ENCODE results near the gene PRCC.
A peak's percentile ranks its signal among the peaks of the same experiment; 100 is the strongest.
"Not testable (repeated sequence)": the region's sequence is repeated elsewhere in the genome, so short reads cannot be mapped to it uniquely, and the experiment has no call there.

The PRCC gene

DNA sequence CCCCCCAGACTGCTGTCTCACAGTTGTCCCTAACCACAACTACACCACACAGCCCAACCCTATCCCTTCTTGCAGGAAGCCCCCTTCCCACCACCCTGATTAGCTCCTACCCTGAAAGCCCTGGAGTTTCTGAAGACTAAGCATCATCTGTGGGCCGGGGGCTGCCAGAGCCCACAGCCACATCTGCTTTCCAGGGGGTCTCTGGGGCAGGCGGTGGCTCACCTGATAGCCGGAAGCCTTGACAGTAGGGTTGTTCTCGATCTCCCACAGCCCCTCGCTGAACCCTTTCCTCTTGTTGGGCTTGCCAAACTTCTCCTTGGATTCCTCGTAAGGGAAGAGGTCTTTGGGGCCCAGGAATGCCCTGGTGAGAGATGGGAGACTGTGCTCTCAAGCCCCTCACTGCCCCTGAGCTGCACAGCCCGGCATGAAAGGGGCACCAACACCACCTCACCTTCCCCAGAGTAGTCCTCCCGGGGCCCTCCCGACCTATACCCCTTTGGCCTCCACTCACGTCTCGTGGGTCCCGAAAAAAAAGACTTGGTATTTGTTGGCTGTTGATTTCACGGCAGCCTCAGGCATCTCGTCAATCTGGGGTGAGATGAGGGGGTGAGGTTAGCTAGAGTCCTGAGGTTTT is 22.4 kb upstream of the PRCC start:
- DNase-seq = no peak

DNA sequence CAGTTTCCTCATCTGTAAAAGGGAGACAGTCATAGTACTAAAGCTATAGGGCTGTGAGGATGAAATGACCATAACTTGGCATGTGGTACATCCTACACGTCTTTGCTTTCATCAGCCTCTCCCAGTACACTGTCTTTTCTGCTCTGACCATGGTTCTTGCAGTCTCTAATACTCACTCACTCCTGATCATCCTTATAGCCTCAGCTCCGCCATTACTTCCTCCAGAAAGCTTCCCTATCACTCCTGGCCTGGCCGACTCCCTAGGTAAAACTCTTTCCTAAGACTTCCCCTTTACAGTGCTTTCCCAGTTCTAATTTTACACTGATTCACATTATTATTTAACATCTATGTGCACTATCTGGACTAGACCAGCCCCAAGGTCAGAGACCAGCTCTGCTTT is 21.5 kb upstream of the PRCC start:
- no peak for DNase-seq

DNA sequence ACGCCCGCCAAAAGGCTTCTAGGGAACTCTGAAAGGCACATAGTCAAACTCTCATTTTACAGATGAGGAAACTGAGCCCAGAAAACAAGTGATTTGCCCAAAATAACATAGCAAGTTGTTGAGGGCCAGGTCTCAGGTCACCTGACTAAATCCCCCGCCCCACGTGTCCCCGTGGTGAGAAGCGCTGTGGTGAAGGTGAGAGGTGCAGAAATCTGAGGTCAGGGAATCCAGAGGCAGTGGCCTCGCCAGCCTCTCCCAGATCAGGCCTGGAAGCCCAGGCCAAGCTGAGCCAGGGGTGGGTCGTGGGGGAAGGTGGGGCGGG is 21.0 kb upstream of the PRCC start:
- DNase-seq = no peak

DNA sequence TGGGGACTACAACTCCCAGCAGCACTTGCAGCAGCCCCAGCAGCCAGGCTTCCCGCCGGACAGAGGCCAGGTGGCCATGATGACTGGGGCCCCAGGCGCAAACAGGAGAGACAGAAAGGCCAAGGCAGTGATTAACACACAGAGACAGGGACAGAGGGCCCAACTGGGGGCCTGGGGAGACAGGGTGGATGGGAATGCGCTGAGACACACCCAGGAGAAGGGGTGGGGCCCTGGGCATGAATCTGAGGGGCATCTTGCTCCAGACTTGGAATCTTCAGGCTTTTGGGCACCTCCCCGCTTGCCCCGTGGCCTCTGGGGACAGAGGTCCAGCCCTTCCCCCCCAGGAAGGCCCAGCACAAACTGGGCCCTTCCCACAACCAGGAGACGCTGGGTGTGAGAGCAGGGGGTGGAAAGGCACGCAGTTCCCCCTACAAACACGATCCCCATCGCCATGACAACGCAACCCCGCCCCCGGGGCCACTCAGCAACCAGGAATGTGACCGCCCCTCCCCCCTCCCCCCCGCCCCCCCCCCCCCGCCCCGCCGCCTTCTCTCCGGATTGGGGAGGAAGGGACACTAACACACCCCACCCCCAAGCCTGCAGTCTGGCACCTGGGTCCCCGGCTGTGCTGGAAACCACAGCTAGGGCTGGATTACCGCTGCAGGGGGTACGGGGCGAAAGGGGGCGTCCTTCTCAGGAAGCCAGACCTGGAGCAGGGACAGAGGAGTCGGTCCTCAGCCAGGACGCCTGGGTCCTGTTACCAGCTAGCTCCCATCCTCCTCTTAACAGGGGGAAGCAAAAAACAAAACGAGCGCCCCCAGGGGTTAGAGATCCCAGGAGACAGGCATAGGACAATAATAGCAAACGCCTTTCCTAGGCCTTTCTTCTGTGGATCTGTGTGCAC is 20.4 kb upstream of the PRCC start:
- DNase-seq = peak; percentile 54

DNA sequence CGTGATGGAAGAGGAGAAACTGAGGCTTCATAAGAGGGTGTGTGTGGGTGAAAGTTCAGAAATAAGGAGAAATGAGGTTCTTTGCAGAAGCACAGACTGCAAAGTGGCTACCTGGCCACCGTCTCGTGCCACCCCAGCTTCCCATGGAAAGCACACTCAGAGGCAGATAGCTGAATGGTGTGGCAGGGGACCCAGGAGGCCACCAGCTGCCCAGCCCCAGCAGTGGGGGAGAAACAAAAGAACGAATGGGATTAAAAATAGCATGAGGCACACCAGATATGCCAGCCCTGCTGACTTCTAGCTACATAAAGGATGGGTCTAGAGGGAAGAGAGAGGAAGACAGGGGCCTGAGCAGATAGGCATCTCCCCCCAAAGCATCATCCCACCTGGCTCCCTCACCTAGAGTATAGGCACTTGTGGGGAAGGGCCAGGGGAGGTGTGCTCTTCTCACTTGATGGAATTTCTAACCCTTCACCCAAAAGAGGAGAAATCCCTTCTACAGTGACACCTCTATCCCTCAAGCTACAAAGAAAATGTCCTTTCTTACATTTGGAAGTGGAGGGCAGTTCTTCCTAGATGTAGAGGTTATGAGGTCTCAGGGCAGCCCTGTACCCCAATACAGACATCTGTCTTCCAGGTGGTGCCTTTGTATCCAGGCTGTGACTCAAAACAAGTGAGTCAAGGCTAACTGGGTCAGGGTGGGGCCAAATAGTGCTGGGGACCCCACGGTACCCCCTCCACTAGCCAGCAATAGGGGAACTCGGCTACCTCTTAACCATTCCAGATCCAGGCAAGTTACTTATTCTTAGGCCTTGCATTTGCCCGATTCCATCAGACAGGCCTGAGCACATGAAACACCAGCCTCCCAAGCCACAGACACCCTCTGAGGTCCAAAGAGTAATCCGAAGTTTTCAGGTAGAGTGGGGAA is 19.3 kb upstream of the PRCC start:
- DNase-seq = no peak

DNA sequence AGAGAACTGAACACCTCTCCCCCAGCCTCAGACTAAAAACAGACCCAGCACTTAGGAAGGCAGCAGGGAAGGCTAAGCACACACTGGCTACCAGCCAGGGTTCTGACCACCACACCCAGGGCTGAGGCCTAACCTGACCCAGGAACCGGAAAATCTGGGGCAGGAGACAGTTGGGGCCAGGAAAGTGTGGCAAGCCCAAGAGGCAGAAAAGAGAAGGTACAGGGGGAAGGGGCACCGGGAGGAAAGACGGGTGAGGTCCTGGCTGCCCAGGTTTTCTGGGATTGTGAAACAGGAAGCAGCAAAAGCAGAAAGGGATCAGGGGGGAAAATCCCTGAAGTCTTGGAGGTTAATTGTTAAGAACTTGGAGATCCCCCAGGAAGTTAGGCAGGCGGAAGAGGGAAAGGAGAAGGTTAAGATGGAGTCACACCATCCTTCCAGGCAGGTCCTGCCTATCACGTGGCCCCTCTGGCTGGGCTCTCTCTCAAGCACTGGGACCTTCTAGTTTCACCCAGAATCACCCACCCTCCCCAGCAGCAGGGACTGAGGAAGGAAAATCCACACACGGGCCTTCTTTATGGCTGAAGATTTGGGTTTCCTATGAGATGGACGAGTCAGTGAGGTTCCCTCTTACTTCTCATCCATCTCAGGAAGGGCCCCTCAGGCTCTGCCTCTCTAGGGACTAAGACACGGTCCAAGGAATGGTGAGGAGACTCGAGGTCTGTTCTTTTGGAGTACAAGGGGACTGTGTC is 18.5 kb upstream of the PRCC start:
- DNase-seq = no peak

DNA sequence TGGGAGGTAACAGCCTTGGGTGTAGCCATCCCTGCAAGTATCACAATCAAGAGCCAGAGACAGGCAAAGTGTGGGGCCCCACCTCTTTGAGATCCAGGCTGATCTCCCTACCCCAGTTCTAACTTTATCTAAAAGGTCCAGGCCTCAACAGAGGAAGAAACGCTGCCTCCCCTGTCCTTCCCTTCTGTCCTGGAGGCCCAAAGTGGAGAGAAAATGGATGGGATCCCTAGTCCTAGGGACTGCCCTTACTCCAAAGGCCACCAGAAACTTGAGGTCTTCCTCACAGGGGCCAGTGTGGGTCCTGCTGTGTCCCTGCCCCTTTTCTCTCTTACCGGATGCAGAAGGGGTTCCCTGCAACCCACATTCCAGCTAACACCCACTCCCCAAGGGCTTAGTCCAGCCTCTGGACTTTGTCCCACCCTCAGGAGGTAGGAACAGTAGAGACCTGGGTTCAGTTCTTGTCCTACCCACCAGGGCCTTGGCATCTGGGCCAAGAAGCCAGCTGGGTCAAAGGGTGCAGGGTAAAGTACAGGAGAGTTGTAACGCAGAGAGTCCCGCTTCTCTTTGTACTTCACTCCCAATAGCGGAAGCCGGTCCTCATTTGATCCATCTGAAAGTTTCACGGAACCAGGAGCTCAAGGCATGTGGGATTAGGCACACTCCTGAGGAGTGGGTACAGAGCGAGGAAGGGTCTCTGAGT is 17.8 kb upstream of the PRCC start:
- DNase-seq = no peak

DNA sequence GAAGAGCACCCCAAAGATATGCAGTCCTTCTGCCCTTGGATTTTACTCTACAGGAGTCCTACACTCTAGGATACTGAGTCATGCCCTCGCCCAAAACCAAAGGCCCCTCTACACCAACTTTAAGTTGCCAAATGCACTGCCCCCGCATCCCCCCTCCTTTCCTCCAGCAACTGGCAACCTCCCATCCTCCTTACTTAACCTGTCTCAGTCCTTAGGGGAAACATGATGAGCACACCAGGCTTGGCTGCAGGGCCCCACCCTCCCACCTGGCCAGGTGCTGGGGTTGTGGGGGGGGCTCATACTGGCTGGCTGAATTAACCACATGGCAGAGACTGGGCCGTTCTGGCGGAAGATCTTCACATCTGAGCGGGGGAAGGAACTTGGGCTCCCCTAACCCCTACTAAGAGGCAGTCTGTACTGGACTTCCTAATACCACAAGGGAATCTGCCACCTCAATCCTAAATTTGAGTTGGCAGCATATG is 17.1 kb upstream of the PRCC start:
- DNase-seq = no peak

DNA sequence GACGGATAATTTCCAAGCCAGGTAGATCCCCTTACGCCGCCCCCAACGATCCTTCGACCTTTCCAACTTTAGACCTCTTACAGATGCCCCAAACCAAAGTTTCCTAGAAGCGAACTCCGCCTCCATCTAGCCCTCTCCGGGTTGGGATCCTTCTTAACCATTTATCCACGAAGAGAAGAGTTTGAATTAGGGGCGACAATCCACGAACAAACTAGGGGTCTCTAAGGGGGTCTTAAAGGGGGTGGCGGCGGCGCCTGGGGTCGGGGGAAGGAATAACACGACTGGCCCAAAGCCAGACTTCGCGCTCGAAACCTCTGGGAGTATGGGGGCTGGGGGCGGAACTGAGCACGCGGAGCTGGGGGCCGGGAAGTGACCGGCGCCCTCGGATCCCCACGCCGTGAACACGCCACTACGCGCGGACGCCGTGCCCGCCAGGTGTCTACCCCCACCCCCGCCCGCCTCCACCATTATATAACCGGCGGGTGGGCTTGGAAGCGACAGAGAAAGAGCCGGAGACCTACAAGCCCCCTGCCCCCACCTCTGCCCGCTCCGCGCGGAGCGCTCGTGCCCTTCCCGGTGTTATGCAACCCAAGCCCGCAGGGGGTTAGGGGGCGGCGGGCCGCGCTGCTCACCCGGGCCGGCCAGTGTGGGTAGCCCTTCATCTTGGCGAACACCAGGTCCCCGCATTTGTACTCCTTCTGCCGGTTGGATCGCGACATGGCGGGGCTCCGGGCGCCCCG is 16.5 kb upstream of the PRCC start:
- peak; percentile 16 for DNase-seq

DNA sequence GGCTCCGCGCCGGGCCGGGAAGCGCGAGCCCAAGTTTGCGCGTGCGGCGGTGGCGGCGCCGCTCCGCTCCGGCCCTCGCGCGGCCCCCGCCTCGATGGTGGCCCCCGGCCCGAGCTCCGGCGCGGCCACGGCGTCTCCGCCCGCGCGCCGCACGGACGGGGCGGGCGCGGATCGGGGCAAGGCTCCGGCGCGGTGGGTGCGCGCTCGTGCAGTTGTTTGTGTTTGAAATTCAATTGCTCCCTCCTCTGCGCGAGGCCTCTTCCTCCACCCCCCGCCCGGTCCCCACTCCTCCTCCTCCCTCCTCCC is 15.9 kb upstream of the PRCC start, which contains the start of gene HDGF:
Gene HDGF, minus strand, starts transcription at position 225 of the 306 bp plus-strand sequence. CDS start 246 bp downstream, outside the sequence.
- no peak for DNase-seq

DNA sequence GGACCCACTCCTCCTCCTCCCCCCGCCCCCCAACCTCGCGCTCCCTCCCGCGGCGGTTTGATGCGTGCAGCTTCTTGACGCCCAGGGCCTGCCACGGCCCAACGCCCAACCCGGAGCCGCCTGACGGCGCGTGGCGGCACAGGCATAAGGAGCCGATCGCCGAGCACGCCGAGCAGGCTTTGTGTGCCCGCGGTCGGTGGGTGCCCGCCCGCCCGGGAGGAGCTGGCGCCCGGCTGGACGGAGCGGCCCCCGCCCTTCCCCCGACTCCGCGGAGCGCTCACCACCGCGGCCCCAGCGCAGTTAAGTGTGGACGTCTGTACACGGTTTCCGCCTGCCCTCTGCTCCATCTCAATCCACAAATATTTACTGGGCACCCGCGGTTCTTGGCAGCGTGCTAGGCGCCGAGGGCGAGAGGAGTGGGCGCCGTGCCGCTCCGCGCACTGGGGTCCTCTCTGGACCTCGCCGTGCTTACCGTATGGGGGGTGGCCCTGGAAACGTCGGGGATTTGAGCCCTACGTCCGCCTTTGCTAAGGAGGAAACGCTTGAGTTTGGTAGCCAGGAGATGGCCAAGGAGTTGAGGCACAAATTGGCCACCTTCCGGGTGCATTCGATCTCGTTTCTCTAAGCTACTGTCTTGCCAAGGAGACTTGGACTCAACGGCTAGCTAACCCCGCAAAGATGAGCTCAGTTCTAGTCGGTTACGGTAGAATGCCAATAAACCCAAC is 15.4 kb upstream of the PRCC start:
- DNase-seq = peak; percentile 95

DNA sequence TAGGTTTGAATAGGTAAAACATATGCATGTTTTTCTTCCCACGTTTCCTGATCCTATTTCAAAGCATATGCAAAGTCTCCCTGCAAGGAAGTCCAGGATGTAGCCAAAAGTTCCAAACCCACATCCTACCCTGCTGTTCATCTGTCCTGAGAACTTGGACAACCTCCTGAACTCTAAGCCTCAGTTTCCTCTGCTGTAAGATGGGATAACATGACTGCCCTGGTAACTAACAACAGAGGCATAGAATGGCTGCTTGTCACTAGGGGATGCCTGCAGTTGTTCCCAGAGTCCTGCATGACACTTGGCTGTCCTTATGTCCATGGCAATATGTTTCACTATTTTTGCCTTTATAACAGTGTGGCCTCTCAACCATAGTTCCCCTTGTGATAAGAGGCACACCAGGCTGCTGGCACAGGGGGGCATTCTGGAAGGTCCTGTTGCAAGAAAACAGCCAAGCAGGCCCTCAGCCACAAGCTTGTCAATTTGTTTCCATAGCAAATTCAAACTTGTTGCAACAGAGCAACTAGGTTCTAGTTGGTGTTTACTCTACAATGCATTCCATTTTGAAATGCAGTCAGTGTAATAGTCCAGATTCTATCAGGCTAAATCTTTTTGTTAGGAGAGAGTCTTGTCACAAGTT is 14.4 kb upstream of the PRCC start:
- no peak for DNase-seq

DNA sequence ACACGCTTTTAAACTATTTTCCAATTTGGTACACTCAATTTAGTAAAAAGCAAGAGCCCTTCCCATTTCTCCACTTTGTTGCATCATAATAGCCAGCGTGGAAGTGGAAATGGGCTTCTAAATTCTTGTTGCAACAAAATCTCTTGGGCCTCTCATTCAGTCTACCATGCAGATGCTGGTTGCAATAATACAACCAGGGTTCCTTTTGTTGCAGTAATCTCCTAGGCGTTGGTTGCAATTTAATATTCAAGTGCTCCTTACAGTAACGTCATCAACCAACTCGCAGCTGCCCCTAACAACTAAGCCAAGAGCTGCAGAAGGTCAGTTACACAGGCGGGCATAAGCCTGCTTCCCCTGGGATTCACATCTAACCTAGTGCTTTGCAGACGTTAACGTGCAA is 13.1 kb upstream of the PRCC start:
- DNase-seq = no peak

DNA sequence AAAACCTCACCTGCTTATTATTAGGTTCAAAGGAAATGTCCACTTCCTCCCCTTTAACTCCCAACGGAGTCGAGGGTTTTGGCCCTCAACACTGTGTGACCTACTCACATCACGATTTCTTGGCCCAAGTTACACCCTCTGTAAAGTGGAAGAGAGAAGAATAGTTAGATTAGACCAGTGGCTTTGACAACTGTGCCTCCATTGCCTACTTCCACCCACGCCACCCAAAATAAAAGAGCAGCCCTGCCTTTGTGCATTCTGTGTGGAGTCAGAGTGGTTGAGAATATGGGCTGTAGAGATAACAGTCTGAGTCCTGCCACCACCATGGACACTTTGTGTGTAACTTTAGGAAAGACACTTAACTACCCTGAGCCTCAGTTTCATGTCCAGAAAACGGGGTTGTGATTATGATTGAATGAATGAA is 11.8 kb upstream of the PRCC start:
- no peak for DNase-seq

DNA sequence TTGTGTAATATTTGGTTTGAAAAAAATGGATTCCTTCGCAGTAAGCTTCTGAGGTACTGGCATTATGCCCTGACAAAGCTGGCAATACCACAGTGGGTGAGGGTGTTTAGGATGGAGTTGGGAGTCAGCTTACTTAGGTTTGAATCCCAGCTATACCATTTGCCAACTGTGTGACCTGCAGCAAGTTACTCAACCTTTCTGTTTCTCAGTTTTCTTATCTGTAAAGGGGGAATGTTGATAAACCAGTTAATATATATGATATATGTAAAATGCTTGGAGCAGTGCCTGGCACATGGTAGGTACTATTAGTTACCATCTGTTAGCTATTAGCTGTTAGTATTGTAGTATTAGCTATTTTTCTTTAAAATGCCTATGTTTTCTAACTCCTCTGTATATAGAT is 11.0 kb upstream of the PRCC start:
- no peak for DNase-seq

DNA sequence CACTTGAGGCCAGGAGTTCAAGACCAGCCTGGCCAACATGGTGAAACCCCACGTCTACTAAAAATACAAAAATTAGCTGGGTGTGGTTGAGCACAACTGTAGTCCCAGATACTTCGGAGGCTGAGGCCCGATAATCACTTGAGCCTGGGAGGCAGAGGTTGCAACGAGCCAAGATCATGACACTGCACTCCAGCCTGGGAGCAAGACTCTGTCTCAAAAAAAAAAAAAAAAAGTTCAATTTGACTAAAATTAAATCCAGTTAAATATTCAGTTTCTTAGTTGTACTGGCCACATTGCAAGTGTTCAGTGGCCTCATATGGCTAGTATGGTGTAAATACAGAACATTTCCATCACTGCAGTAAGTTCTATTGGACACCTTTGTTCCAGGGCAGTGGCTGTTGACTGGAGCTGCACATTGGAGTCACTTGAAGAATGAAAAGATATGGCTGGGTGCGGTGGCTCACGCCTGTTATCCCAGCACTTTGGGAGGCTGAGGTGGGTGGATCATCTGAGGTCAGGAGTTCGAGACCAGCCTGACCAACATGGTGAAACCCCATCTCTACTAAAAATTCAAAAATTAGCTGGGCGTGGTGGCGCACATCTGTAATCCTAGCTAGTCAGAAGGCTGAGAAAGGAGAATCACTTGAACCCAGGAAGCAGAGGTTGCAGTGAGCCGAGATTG is 9.6 kb upstream of the PRCC start:
- not testable (repeated sequence) for DNase-seq

DNA sequence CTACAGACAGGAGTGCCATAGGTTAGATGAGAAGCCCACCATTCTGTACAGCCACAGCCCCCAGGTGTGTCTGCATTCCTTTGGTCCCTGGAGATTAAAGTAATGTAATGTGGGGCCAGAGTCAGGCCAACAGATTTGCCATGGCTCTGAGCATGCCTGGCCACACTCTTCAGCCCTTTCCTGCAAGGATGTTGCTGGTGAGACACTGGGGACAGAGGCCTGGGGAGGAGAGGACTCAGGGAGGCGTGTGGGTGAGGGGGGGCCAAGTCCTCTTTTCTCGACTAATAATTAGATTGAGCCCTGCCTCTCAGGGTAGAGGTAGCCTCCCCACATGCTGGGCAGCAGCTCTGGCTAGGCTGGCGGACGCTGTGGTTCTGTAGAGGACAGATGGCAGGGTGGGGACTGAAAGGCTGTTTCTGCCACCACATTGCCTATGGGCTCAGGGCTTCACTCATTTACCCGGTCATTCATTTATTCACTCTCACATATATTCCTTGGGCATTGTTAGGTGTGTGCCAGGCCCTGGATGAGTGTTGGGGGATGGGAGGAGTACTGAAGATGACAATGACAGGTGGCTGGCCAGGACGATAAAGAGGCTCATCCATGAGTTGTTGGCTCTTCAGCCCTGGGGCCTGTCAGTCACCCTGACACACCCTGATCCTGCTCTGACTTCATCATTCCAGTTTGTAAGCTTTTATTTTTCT is 7.1 kb upstream of the PRCC start:
- no peak for DNase-seq

DNA sequence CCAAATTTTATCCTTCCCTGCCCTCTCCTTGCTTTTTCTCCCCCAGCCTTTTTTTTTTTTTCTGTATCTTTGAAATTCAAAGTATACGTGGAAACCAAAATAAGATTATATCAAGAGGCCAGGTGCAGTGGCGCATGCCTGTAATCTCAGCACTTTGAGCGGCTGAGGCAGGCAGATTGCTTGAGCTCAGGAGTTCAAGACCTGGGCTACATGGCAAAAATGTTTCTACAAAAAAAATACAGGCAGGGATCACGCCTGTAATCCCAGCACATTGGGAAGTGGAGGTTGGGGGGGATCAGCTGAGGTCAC is 6.6 kb upstream of the PRCC start:
- DNase-seq = no peak

DNA sequence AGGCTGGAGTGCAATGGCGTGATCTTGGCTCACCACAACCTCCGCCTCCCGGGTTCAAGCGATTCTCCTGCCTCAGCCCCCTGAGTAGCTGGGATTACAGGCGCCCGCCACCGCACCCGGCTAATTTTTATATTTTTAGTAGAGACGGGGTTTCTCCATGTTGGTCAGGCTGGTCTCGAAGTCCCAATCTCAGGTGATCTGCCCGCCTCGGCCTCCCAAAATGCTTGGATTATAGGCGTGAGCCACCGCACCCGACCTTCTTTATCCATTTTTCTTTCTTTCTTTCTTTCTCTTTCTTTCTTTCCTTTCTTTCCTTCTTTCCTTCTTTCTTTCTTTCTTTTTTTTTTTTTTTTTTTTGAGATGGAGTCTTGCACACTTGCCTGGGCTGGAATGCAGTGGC is 2.2 kb upstream of the PRCC start:
- not testable (repeated sequence) for DNase-seq

Data from effector CD8-positive, alpha-beta T cell (primary cell).